Common myeloid progenitor, CD34-positive (primary cell): ENCODE data around the gene GRAMD1B.

ENCODE experiments used
- CTCF ChIA-PET: fragments of 350-600 bp; sonication (Branson Sonifier 250); formaldehyde crosslinking; loops from one replicate; lab custom pipeline; 2021; ENCODE audit warnings: antibody characterized with exemption; lab: Charles Lee
- POLR2A ChIA-PET: fragments of 350-600 bp; sonication (Branson Sonifier 250); formaldehyde crosslinking; loops from one replicate; lab custom pipeline; 2021; ENCODE audit warnings: antibody characterized with exemption; lab: Charles Lee
- DNase-seq, 3 donors: peaks; one replicate each; pipeline versions ENCODE4 v3.0.0 to v3.0.0-alpha.2; 2013
- H3K27ac ChIP-seq, 2 experiments: 1 replicate in 1 of 2; 2 replicates in 1 of 2; pipeline ENCODE4 v1.7.0; 2013; ENCODE audit warnings: inconsistent platforms in 2 of 2, low read length in 2 of 2, mild to moderate bottlenecking in 2 of 2, low read depth in 1 of 2, moderate library complexity in 1 of 2; ENCODE audit not compliant: severe bottlenecking in 2 of 2, insufficient read depth in 1 of 2, poor library complexity in 1 of 2
- H3K27me3 ChIP-seq, 5 experiments: replicated peaks in 2 of 5; 1 replicate in 3 of 5; 2 replicates in 2 of 5; pipeline versions ENCODE4 v1.6.1 to v1.7.0; 2013; ENCODE audit warnings: low read length in 4 of 5, mild to moderate bottlenecking in 2 of 5, moderate library complexity in 2 of 5, inconsistent platforms in 1 of 5; ENCODE audit not compliant: insufficient read depth in 5 of 5, control insufficient read depth in 4 of 5
- H3K36me3 ChIP-seq, 4 experiments: 1 replicate in 2 of 4; 2 replicates in 2 of 4; pipeline versions ENCODE4 v1.6.1 to v1.7.0; 2013; ENCODE audit warnings: low read length in 3 of 4, control low read depth in 1 of 4, mild to moderate bottlenecking in 1 of 4; ENCODE audit not compliant: control insufficient read depth in 4 of 4, insufficient read depth in 4 of 4
- H3K4me1 ChIP-seq, 4 experiments: 1 replicate in 3 of 4; 2 replicates in 1 of 4; pipeline versions ENCODE4 v1.6.1 to v1.7.1; 2013; ENCODE audit warnings: low read length in 3 of 4, mild to moderate bottlenecking in 3 of 4, control low read depth in 1 of 4, inconsistent platforms in 1 of 4, moderate library complexity in 1 of 4; ENCODE audit not compliant: control insufficient read depth in 4 of 4, insufficient read depth in 4 of 4; ENCODE audit errors: control extremely low read depth in 1 of 4
- H3K4me3 ChIP-seq, 7 experiments: 1 replicate in 4 of 7; 2 replicates in 3 of 7; pipeline versions ENCODE4 v1.5.1 to v1.7.0; 2013; ENCODE audit warnings: mild to moderate bottlenecking in 7 of 7, low read length in 6 of 7, moderate library complexity in 6 of 7, inconsistent platforms in 2 of 7, low read depth in 2 of 7, control low read depth in 1 of 7; ENCODE audit not compliant: insufficient read depth in 4 of 7, control insufficient read depth in 1 of 7; ENCODE audit errors: extremely low read depth in 1 of 7
- H3K9me3 ChIP-seq, 5 experiments: 1 replicate in 4 of 5; 2 replicates in 1 of 5; pipeline versions ENCODE4 v1.6.1 to v1.7.1; 2013; ENCODE audit warnings: low read length in 4 of 5, mild to moderate bottlenecking in 2 of 5, inconsistent platforms in 1 of 5, low read depth in 1 of 5, moderate library complexity in 1 of 5; ENCODE audit not compliant: control insufficient read depth in 4 of 5, insufficient read depth in 2 of 5; ENCODE audit errors: control extremely low read depth in 1 of 5
- WGBS: methylation state at CpG from one replicate; pipeline ENCODE4 v1.1.5; 2013; ENCODE audit not compliant: insufficient coverage; 5-methylcytosine and 5-hydroxymethylcytosine counted together

GRAMD1B gene

GRCh38 chr11:123405123-123405592 lies 24.9 kb upstream of the GRAMD1B start:
- Histone ChIP-seq H3K27ac (no peak overlapping the region), H3K36me3 (no peaks in the 10 kb centered on the region), H3K4me1 (peaks cover 0 to 10% (median 3%) of the 10 kb centered on the region in 4 experiments), H3K4me3 (no peak overlapping the region), H3K9me3 (no peaks in the 10 kb centered on the region), H3K27me3 (peaks cover 0 to 7% (median 0%) of the 10 kb centered on the region in 5 experiments)
- ChIA-PET CTCF (interaction anchor here (0.7 to 7.8 kb wide), 3 partner anchors 30 to 72 kb away, joined by 3 to 190 read pairs (median 3); no protein-coding TSS in a partner anchor), POLR2A (no interaction called here)
- no peak for DNase-seq
- 96% methylated on average over 3 of the region's 5 CpGs for WGBS

- ChIA-PET POLR2A (no interaction called here), CTCF (interaction anchor here (0.7 to 7.8 kb wide), 20 partner anchors 10 to 304 kb away, joined by 3 to 190 read pairs (median 5); no protein-coding TSS in a partner anchor)
- Histone ChIP-seq H3K9me3 (no peaks in the 10 kb centered on the region), H3K27ac (no peak overlapping the region), H3K4me1 (peaks cover 0 to 10% (median 3%) of the 10 kb centered on the region in 4 experiments), H3K4me3 (no peak overlapping the region), H3K36me3 (no peaks in the 10 kb centered on the region), H3K27me3 (peaks cover 0 to 7% (median 0%) of the 10 kb centered on the region in 5 experiments)
- 94% methylated on average over 2 of the region's 4 CpGs for WGBS
- DNase-seq, result peak in 2 of 3 donors; percentile 23 to 29
These were observed 23.5 kb upstream of the GRAMD1B start for GRCh38 chr11:123406441-123407129.

- peak; percentile 76 to 85 (median 78) for DNase-seq
- no peaks in the 10 kb centered on the region for H3K9me3 ChIP-seq
- no peak overlapping the region for H3K27ac ChIP-seq
- peaks cover 0 to 10% (median 3%) of the 10 kb centered on the region in 4 experiments for H3K4me1 ChIP-seq
- 9% methylated on average over 6 of the region's 7 CpGs for WGBS
- H3K4me3 ChIP-seq, result peak overlapping the region in 1 of 7 experiments; percentile 2
- no peaks in the 10 kb centered on the region for H3K36me3 ChIP-seq
- ChIA-PET CTCF (interaction anchor here (0.7 to 7.8 kb wide), 32 partner anchors 9 to 303 kb away, joined by 3 to 190 read pairs (median 4); no protein-coding TSS in a partner anchor), POLR2A (no interaction called here)
- H3K27me3 ChIP-seq, result peaks cover 0 to 7% (median 0%) of the 10 kb centered on the region in 5 experiments
These were observed 22.7 kb upstream of the GRAMD1B start for GRCh38 chr11:123407130-123407995.

GRCh38 chr11:123407996-123408597 lies 22.0 kb upstream of the GRAMD1B start:
- Histone ChIP-seq H3K9me3 (no peaks in the 10 kb centered on the region), H3K4me1 (peaks cover 0 to 10% (median 3%) of the 10 kb centered on the region in 4 experiments), H3K27ac (no peak overlapping the region), H3K4me3 (no peak overlapping the region), H3K27me3 (peaks cover 0 to 7% (median 0%) of the 10 kb centered on the region in 5 experiments), H3K36me3 (no peaks in the 10 kb centered on the region)
- POLR2A ChIA-PET, result no interaction called here
- 88% methylated on average over 5 of the region's 7 CpGs for WGBS
- CTCF ChIA-PET, result interaction anchor here (0.7 to 7.8 kb wide), 27 partner anchors 10 to 169 kb away, joined by 3 to 190 read pairs (median 4); no protein-coding TSS in a partner anchor
- DNase-seq, result no peak

- no peak overlapping the region for H3K27ac ChIP-seq
- no peak for DNase-seq
- peaks cover 0 to 7% (median 0%) of the 10 kb centered on the region in 5 experiments for H3K27me3 ChIP-seq
- H3K9me3 ChIP-seq, result no peaks in the 10 kb centered on the region
- H3K4me1 ChIP-seq, result peaks cover 0 to 10% (median 3%) of the 10 kb centered on the region in 4 experiments
- ChIA-PET POLR2A (no interaction called here), CTCF (interaction anchor here (0.7 to 7.8 kb wide), 15 partner anchors 9 to 160 kb away, joined by 3 to 190 read pairs (median 8); no protein-coding TSS in a partner anchor)
- no peaks in the 10 kb centered on the region for H3K36me3 ChIP-seq
- 100% methylated on average over 5 of the region's 8 CpGs for WGBS
- no peak overlapping the region for H3K4me3 ChIP-seq
These were observed 21.2 kb upstream of the GRAMD1B start for GRCh38 chr11:123408619-123409455.
